PC-9 (cell line): ENCODE measurements around the gene CHD1L. TPM values are rescaled to one million over a fixed set of nuclear protein-coding genes. Genes with fewer than 3 reads are reported as not detected.

ENCODE experiments used
- BruUV-seq: library from RNA; stranded (reverse); fragments of 400-500 nt; replicated peaks from 2 replicates; lab custom pipeline; 2021; lab: Mats Ljungman, UMichigan
- CTCF ChIA-PET: fragments of 300-600 bp; sonication (Branson Sonifier 250); formaldehyde crosslinking; loops from one replicate; lab custom pipeline; 2022; ENCODE audit warnings: antibody characterized with exemption; lab: Charles Lee
- POLR2A ChIA-PET: fragments of 300-600 bp; sonication (Branson Sonifier 250); formaldehyde crosslinking; loops from one replicate; lab custom pipeline; 2022; ENCODE audit warnings: antibody characterized with exemption; ENCODE audit not compliant: unreplicated experiment; lab: Charles Lee
- DNase-seq, 2 experiments: peaks; one replicate each; pipeline versions ENCODE4 v3.0.0 to v3.0.0-alpha.2; 2015 to 2022; ENCODE audit warnings: mixed read lengths in 1 of 2
- H2AFZ ChIP-seq: fragments of 200-600 bp; sonication (generic); 2 replicates; pipeline ENCODE4 v1.8.1; 2017; ENCODE audit warnings: antibody characterized with exemption
- H3F3A ChIP-seq: fragments of 200-600 bp; sonication (generic); 2 replicates; pipeline ENCODE4 v1.8.1; 2017; ENCODE audit warnings: antibody characterized with exemption, mild to moderate bottlenecking, low read depth; ENCODE audit not compliant: insufficient read depth
- H3K27ac ChIP-seq: fragments of 200-600 bp; sonication (generic); 2 replicates; pipeline ENCODE4 v1.6.1; 2016; ENCODE audit warnings: mixed run types
- H3K27me3 ChIP-seq: fragments of 200-600 bp; sonication (generic); 2 replicates; pipeline ENCODE4 v1.6.1; 2016; ENCODE audit warnings: low read depth, mixed run types; ENCODE audit not compliant: insufficient read depth
- H3K36me3 ChIP-seq: fragments of 200-600 bp; sonication (generic); 2 replicates; pipeline ENCODE4 v1.6.1; 2016; ENCODE audit warnings: low read depth, mixed run types
- H3K4me1 ChIP-seq: fragments of 200-600 bp; sonication (generic); replicated peaks from 2 replicates; pipeline ENCODE4 v1.6.1; 2016; ENCODE audit warnings: mixed run types; ENCODE audit not compliant: insufficient read depth
- H3K4me2 ChIP-seq: fragments of 200-600 bp; sonication (generic); 2 replicates; pipeline ENCODE4 v1.6.1; 2017; ENCODE audit warnings: mixed run types
- H3K4me3 ChIP-seq: fragments of 200-600 bp; sonication (generic); 2 replicates; pipeline ENCODE4 v1.6.1; 2016; ENCODE audit warnings: mixed run types
- H3K79me2 ChIP-seq: fragments of 200-600 bp; sonication (generic); 2 replicates; pipeline ENCODE4 v1.6.1; 2017; ENCODE audit warnings: low read depth, mixed run types
- H3K9me2 ChIP-seq: fragments of 200-600 bp; sonication (generic); 2 replicates; pipeline ENCODE4 v1.8.1; 2017; ENCODE audit warnings: mild to moderate bottlenecking; ENCODE audit not compliant: insufficient read depth
- H3K9me3 ChIP-seq: fragments of 200-600 bp; sonication (generic); 2 replicates; pipeline ENCODE4 v1.8.1; 2016; ENCODE audit warnings: low read depth; ENCODE audit not compliant: insufficient read depth
- H4K20me1 ChIP-seq: fragments of 200-600 bp; sonication (generic); 2 replicates; pipeline ENCODE4 v1.8.1; 2017; ENCODE audit not compliant: insufficient read depth
- CTCF ChIP-seq: fragments of 200-600 bp; sonication (generic); conservative IDR thresholded peaks from 2 replicates; pipeline ENCODE4 v1.6.1; 2017; ENCODE audit warnings: mixed run types, antibody characterized with exemption, mild to moderate bottlenecking, moderate library complexity
- EZH2 ChIP-seq: fragments of 200-600 bp; sonication (generic); IDR thresholded peaks from 2 replicates; pipeline ENCODE4 v1.8.0; 2017; ENCODE audit warnings: antibody characterized with exemption, low read depth
- intact Hi-C: fragments of 100-400 bp; cut with micrococcal nuclease; formaldehyde crosslinking; loops from one replicate; pipeline ENCODE4 v1.10.0; 2022; ENCODE audit not compliant: unreplicated experiment
- total RNA-seq: library from RNA; stranded (reverse); gene quantifications from 2 replicates; pipeline ENCODE4 v1.2.3, GENCODE V29; 2021

CHD1L gene
- total RNA-seq, 1 experiment from 2014 or later: 31.8 TPM

GRCh38 chr1:147241934-147242448 lies 493 bp upstream of the CHD1L start:
- TSS peak; percentile 57 for BruUV-seq
- Histone ChIP-seq H3K9me3 (no peaks in the 10 kb centered on the region), H4K20me1 (peaks cover 5% of the 10 kb centered on the region; the same call in 1 of the 2 replicates), H3K27me3 (no peaks in the 10 kb centered on the region), H3K9me2 (no peaks in the 10 kb centered on the region), H3K79me2 (peaks cover 39% of the 10 kb centered on the region), H3K27ac (no peak overlapping the region), H3K4me1 (peaks cover 42% of the 10 kb centered on the region), H3K4me3 (peak overlapping the region; percentile 74), H3K36me3 (0 out of 2 replicates have a peak, but pooled peaks cover 4% of the 10 kb centered on the region), H2AFZ (peak overlapping the region; percentile 97), H3K4me2 (peak overlapping the region; percentile 93), H3F3A (peaks cover 18% of the 10 kb centered on the region)
- ChIA-PET CTCF (interaction anchor here (0.7 kb wide), 1 partner anchor 32 kb away, joined by 3 read pairs; no protein-coding TSS in a partner anchor), POLR2A (interaction anchor here (0.6 to 1.4 kb wide), 2 partner anchors 157 to 739 kb away, joined by 6 to 21 read pairs; no protein-coding TSS in a partner anchor)
- no peak for TF ChIP-seq CTCF
- TF ChIP-seq EZH2: no peak
- DNase-seq: no peak
- intact Hi-C loops: loop anchor here (2.0 kb wide), 2 partner anchors 69 to 157 kb away; partner anchors contain the start of gene PRKAB2

GRCh38 chr1:147243228-147243685 lies 773 bp downstream of the CHD1L start:
- no peak overlapping the region for H3K27ac ChIP-seq
- peaks cover 34% of the 10 kb centered on the region for H3K4me1 ChIP-seq
- peaks cover 5% of the 10 kb centered on the region; the same call in 1 of the 2 replicates for H3F3A ChIP-seq
- ChIA-PET CTCF (interaction anchor here (0.7 kb wide), 1 partner anchor 8 kb away, joined by 3 read pairs; no protein-coding TSS in a partner anchor), POLR2A (interaction anchor here (0.6 to 1.4 kb wide), 2 partner anchors 76 to 159 kb away, joined by 6 to 21 read pairs; no protein-coding TSS in a partner anchor)
- no peaks in the 10 kb centered on the region for H3K9me3 ChIP-seq
- DNase-seq: peak in 1 of 2 experiments; percentile 66
- no TSS peak for BruUV-seq
- H2AFZ ChIP-seq: peak overlapping the region; percentile 97
- 0 out of 2 replicates have a peak, but pooled peaks cover 4% of the 10 kb centered on the region for H3K36me3 ChIP-seq
- peak overlapping the region; percentile 74 for H3K4me3 ChIP-seq
- no peaks in the 10 kb centered on the region for H3K27me3 ChIP-seq
- TF ChIP-seq EZH2 (no peak), CTCF (no peak; the same call in 1 of the 2 replicates)
- H3K79me2 ChIP-seq: peaks cover 52% of the 10 kb centered on the region
- intact Hi-C loops: loop anchor here (2.0 kb wide), 2 partner anchors 70 to 158 kb away; partner anchors contain the start of gene PRKAB2
- peak overlapping the region; percentile 93 for H3K4me2 ChIP-seq
- peaks cover 5% of the 10 kb centered on the region; the same call in 1 of the 2 replicates for H4K20me1 ChIP-seq
- no peaks in the 10 kb centered on the region for H3K9me2 ChIP-seq

GRCh38 chr1:147243841-147244240 lies 1.4 kb downstream of the CHD1L start:
- Histone ChIP-seq H3K9me2 (no peaks in the 10 kb centered on the region), H4K20me1 (peaks cover 5% of the 10 kb centered on the region; the same call in 1 of the 2 replicates), H3K27ac (no peak overlapping the region), H3K9me3 (no peaks in the 10 kb centered on the region), H3K4me2 (peak overlapping the region; percentile 93), H3K4me3 (peak overlapping the region; percentile 74), H2AFZ (peak overlapping the region; percentile 97), H3K79me2 (peaks cover 58% of the 10 kb centered on the region), H3K27me3 (no peaks in the 10 kb centered on the region), H3F3A (no peaks in the 10 kb centered on the region), H3K36me3 (0 out of 2 replicates have a peak, but pooled peaks cover 4% of the 10 kb centered on the region), H3K4me1 (peaks cover 28% of the 10 kb centered on the region)
- BruUV-seq: TSS peak; percentile 46
- CTCF ChIA-PET: interaction anchor here (0.7 kb wide), 1 partner anchor 7 kb away, joined by 3 read pairs; no protein-coding TSS in a partner anchor
- intact Hi-C loops: loop anchor here (2.0 kb wide), 2 partner anchors 71 to 159 kb away; partner anchors contain the start of gene PRKAB2
- no peak for DNase-seq
- TF ChIP-seq EZH2 (no peak), CTCF (no peak)
- POLR2A ChIA-PET: interaction anchor here (0.6 kb wide), 2 partner anchors 71 to 76 kb away, joined by 3 to 6 read pairs; no protein-coding TSS in a partner anchor
